A673 (cell line): ENCODE data around the gene C1GALT1C1L. TPM values are rescaled to one million over a fixed set of nuclear protein-coding genes. Genes with fewer than 3 reads are reported as not detected.
"Not testable (repeated sequence)": the region's sequence is repeated elsewhere in the genome, so short reads cannot be mapped to it uniquely, and the experiment has no call there.

Source experiments
- BruUV-seq: library from RNA; stranded (reverse); fragments of 400-500 nt; replicated peaks from 2 replicates; lab custom pipeline; 2021; lab: Mats Ljungman, UMichigan
- CTCF ChIA-PET: fragments of 300-600 bp; sonication (Branson Sonifier 250); formaldehyde crosslinking; loops from one replicate; lab custom pipeline; 2022; ENCODE audit warnings: antibody characterized with exemption; lab: Charles Lee
- POLR2A ChIA-PET: fragments of 300-600 bp; sonication (Branson Sonifier 250); formaldehyde crosslinking; loops from one replicate; lab custom pipeline; 2022; ENCODE audit warnings: antibody characterized with exemption; ENCODE audit not compliant: low non-redundant PET; lab: Charles Lee
- DNase-seq: peaks from one replicate; pipeline ENCODE4 v3.0.0-alpha.2; 2015; ENCODE audit warnings: low spot score
- H3K27ac ChIP-seq: fragments of 200-600 bp; sonication (generic); 2 replicates; pipeline ENCODE4 v1.5.1; 2016; ENCODE audit warnings: mixed run types, low read depth, mild to moderate bottlenecking, mixed read lengths, antibody characterized with exemption, low read length; ENCODE audit not compliant: poor library complexity, severe bottlenecking
- H3K27me3 ChIP-seq: fragments of 200-600 bp; sonication (generic); replicated peaks from 2 replicates; pipeline ENCODE4 v1.6.1; 2017; ENCODE audit warnings: mixed run types, low read depth, mild to moderate bottlenecking, mixed read lengths, antibody characterized with exemption, low read length; ENCODE audit not compliant: insufficient read depth, poor library complexity
- H3K36me3 ChIP-seq: fragments of 200-600 bp; sonication (generic); 2 replicates; pipeline ENCODE4 v1.6.1; 2016; ENCODE audit warnings: mixed run types, mild to moderate bottlenecking, mixed read lengths, antibody characterized with exemption, low read length; ENCODE audit not compliant: insufficient read depth, poor library complexity, severe bottlenecking
- H3K4me1 ChIP-seq: fragments of 200-600 bp; sonication (generic); 2 replicates; pipeline ENCODE4 v1.6.1; 2017; ENCODE audit warnings: mixed run types, mild to moderate bottlenecking, mixed read lengths, antibody characterized with exemption, low read length; ENCODE audit not compliant: insufficient read depth, poor library complexity, severe bottlenecking
- H3K4me3 ChIP-seq: fragments of 200-600 bp; sonication (generic); 2 replicates; pipeline ENCODE4 v1.5.1; 2016; ENCODE audit warnings: low read depth, mixed run types, mild to moderate bottlenecking, mixed read lengths, low read length; ENCODE audit not compliant: poor library complexity, severe bottlenecking
- H3K9me3 ChIP-seq: fragments of 200-600 bp; sonication (generic); 2 replicates; pipeline ENCODE4 v1.6.1; 2016; ENCODE audit warnings: mixed run types, low read depth, mild to moderate bottlenecking, mixed read lengths, antibody characterized with exemption, low read length; ENCODE audit not compliant: poor library complexity, severe bottlenecking
- EZH2 ChIP-seq: fragments of 200-600 bp; sonication (generic); IDR thresholded peaks from 2 replicates; pipeline ENCODE4 v1.6.1; 2017; ENCODE audit warnings: borderline replicate concordance, low read depth, mild to moderate bottlenecking, mixed read lengths, antibody characterized with exemption, low read length; ENCODE audit not compliant: poor library complexity, severe bottlenecking
- intact Hi-C: fragments of 100-400 bp; cut with micrococcal nuclease; formaldehyde crosslinking; loops from one replicate; pipeline ENCODE4 v1.10.0; 2022; ENCODE audit not compliant: unreplicated experiment
- total RNA-seq: library from RNA; stranded (reverse); gene quantifications from 2 replicates; pipeline ENCODE4 v1.2.3, GENCODE V29; 2021
- TF ChIP-seq, protein P1 (sequence below): fragments of 300-800, 200-600 bp; sonication (generic); conservative IDR thresholded peaks from 2 replicates; pipeline ENCODE4 v1.5.1; 2017; ENCODE audit warnings: low read depth, mild to moderate bottlenecking, antibody characterized with exemption, low read length, moderate library complexity, mixed read lengths

Gene C1GALT1C1L
- total RNA-seq, 1 experiment from 2014 or later: 0.41 TPM

DNA sequence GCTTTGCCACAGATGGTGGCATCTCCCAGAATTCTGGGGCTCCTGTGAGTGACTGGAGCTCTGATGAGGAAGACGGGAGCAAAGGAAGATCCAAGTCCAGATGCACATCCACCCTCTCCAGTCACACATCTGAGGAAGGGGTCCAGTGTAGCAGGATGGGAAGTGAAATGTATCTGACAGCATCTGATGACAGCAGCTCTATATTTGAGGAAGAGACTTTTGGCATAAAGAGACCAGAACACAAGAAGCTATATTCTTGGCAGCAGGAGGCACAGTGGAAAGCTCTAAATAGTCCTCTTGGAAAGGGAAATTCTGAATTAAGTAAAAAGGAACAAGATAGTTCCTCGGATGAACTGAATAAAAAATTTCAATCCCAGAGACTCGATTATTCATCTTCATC is 23.5 kb upstream of the C1GALT1C1L start:
- TF ChIP-seq, protein P1, sequence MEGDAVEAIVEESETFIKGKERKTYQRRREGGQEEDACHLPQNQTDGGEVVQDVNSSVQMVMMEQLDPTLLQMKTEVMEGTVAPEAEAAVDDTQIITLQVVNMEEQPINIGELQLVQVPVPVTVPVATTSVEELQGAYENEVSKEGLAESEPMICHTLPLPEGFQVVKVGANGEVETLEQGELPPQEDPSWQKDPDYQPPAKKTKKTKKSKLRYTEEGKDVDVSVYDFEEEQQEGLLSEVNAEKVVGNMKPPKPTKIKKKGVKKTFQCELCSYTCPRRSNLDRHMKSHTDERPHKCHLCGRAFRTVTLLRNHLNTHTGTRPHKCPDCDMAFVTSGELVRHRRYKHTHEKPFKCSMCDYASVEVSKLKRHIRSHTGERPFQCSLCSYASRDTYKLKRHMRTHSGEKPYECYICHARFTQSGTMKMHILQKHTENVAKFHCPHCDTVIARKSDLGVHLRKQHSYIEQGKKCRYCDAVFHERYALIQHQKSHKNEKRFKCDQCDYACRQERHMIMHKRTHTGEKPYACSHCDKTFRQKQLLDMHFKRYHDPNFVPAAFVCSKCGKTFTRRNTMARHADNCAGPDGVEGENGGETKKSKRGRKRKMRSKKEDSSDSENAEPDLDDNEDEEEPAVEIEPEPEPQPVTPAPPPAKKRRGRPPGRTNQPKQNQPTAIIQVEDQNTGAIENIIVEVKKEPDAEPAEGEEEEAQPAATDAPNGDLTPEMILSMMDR: no peak

DNA sequence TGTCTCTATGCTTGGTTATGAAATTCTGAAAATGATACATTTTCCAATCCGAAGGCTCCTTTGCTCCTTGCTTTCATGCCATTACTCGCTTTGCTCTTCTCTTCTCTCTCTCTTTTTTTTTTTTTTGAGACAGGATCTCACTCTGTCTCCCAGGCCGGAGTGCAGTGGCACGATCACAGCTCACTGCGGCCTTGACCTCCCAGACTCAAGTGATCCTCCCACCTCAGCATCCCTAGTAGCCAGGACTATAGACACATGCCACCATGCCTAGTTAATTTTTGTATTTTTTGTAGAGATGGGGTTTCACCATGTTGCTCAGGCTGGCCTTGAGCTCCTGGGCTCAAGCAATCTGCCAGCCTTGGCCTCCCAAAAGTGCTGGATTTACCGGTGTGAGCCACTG is 21.9 kb upstream of the C1GALT1C1L start:
- H3K9me3 ChIP-seq, CTCF ChIA-PET, H3K36me3 ChIP-seq, BruUV-seq, H3K4me1 ChIP-seq, DNase-seq, H3K27me3 ChIP-seq, H3K27ac ChIP-seq, intact Hi-C loops, H3K4me3 ChIP-seq, POLR2A ChIA-PET: not testable (repeated sequence)

More for the DNA sequence above, 23.5 kb upstream of the C1GALT1C1L start:
- Histone ChIP-seq H3K27me3 (no peaks in the 10 kb centered on the region), H3K4me3 (no peak overlapping the region), H3K4me1 (no peaks in the 10 kb centered on the region), H3K9me3 (no peaks in the 10 kb centered on the region), H3K36me3 (no peaks in the 10 kb centered on the region), H3K27ac (no peak overlapping the region)
- ChIA-PET POLR2A (no interaction called here), CTCF (no interaction called here)
- no peak for DNase-seq
- intact Hi-C loops: no loop called here
- no TSS peak for BruUV-seq

- Histone ChIP-seq H3K4me3 (no peak overlapping the region), H3K36me3 (no peaks in the 10 kb centered on the region), H3K27ac (no peak overlapping the region), H3K4me1 (no peaks in the 10 kb centered on the region), H3K9me3 (no peaks in the 10 kb centered on the region), H3K27me3 (no peaks in the 10 kb centered on the region)
- intact Hi-C loops: no loop called here
- no peak for DNase-seq
- POLR2A ChIA-PET: no interaction called here
- TF ChIP-seq EZH2: no peak
- TF ChIP-seq, protein P1: no peak
- BruUV-seq: no TSS peak
- CTCF ChIA-PET: no interaction called here
These were observed 16.3 kb upstream of the C1GALT1C1L start for GRCh38 chr2:43692428-43692994.

DNA sequence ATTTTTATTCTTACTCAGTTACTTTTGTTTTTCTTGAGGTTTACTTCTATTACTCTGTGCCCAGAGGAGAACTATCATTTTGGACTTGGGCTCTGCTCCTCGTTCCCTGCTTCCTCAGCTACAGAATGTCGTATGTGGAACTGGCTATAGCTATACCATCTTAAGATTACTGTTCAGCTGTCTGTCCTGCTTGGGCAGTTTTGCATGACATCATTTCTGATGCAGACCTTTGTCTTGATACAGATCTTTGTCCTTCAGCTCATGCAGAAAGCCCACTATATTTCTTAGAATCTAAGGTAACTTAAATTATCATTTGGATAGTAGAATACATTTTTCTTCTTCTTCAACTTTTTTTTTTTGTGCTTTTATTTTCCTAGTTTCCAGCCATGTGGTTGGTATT is 13.8 kb upstream of the C1GALT1C1L start:
- POLR2A ChIA-PET: no interaction called here
- TF ChIP-seq, protein P1: no peak
- no peak for TF ChIP-seq EZH2
- no peak overlapping the region for H3K4me3 ChIP-seq
- H3K9me3 ChIP-seq: no peaks in the 10 kb centered on the region
- H3K36me3 ChIP-seq: no peaks in the 10 kb centered on the region
- H3K27ac ChIP-seq: no peak overlapping the region
- intact Hi-C loops: no loop called here
- DNase-seq: no peak
- no TSS peak for BruUV-seq
- no peaks in the 10 kb centered on the region for H3K27me3 ChIP-seq
- CTCF ChIA-PET: no interaction called here
- no peaks in the 10 kb centered on the region for H3K4me1 ChIP-seq
